GM15510 (cell line): ENCODE measurements around the gene ESYT2.

ENCODE experiments used
- POLR2A ChIP-seq: IDR thresholded peaks from 3 replicates; pipeline ENCODE4 v1.6.1; 2011; ENCODE audit warnings: borderline replicate concordance; ENCODE audit not compliant: insufficient read length; ENCODE audit errors: extremely low read depth

ESYT2 gene

GRCh38 chr7:158834878-158835784 lies 5.8 kb upstream of the ESYT2 start:
- no peak for TF ChIP-seq POLR2A

- TF ChIP-seq POLR2A: no peak
Observed at GRCh38 chr7:158832994-158833393, 3.7 kb upstream of the ESYT2 start.

- no peak for TF ChIP-seq POLR2A
Observed at GRCh38 chr7:158831738-158832091, 2.4 kb upstream of the ESYT2 start.

- no peak for TF ChIP-seq POLR2A
Observed at GRCh38 chr7:158830211-158830723, 958 bp upstream of the ESYT2 start.

GRCh38 chr7:158829021-158829341 lies 328 bp downstream of the ESYT2 start:
- no peak for TF ChIP-seq POLR2A

GRCh38 chr7:158828133-158829020 lies 932 bp downstream of the ESYT2 start:
- TF ChIP-seq POLR2A: no peak

- TF ChIP-seq POLR2A: no peak
Observed at GRCh38 chr7:158827411-158828132, 1.7 kb downstream of the ESYT2 start.

GRCh38 chr7:158825628-158826289 lies 3.5 kb downstream of the ESYT2 start:
- TF ChIP-seq POLR2A: no peak

- TF ChIP-seq POLR2A: no peak
Observed at GRCh38 chr7:158824028-158824427, 5.3 kb downstream of the ESYT2 start.

- no peak for TF ChIP-seq POLR2A
Observed at GRCh38 chr7:158821171-158822031, 7.9 kb downstream of the ESYT2 start.

GRCh38 chr7:158820656-158821055 lies 8.7 kb downstream of the ESYT2 start:
- no peak for TF ChIP-seq POLR2A

GRCh38 chr7:158819571-158820203 lies 9.6 kb downstream of the ESYT2 start:
- TF ChIP-seq POLR2A: no peak
